HAP-1 (cell line): ENCODE results near the gene CASKIN1.
A peak's percentile ranks its signal among the peaks of the same experiment; 100 is the strongest.
"Not testable (repeated sequence)": the region's sequence is repeated elsewhere in the genome, so short reads cannot be mapped to it uniquely, and the experiment has no call there.

ENCODE experiments used
- DNase-seq, 2 experiments: peaks; one replicate each; pipeline ENCODE4 v3.0.0-alpha.2; 2016 to 2020; ENCODE audit warnings: low spot score in 2 of 2
- H3K27me3 ChIP-seq: fragments of 250-450 bp; sonication (Bioruptor Pico); 2 replicates; pipeline ENCODE4 v1.5.1; 2020; ENCODE audit warnings: low read depth, mild to moderate bottlenecking, moderate library complexity
- H3K36me3 ChIP-seq: fragments of 250-450 bp; sonication (Bioruptor Pico); replicated peaks from 2 replicates; pipeline ENCODE4 v1.5.1; 2020; ENCODE audit warnings: mild to moderate bottlenecking
- H3K4me1 ChIP-seq: fragments of 250-450 bp; sonication (Bioruptor Pico); 2 replicates; pipeline ENCODE4 v1.5.1; 2020; ENCODE audit warnings: mild to moderate bottlenecking
- H3K4me3 ChIP-seq: fragments of 250-450 bp; sonication (Bioruptor Pico); 2 replicates; pipeline ENCODE4 v1.5.1; 2020; ENCODE audit warnings: mild to moderate bottlenecking, moderate library complexity
- H3K9me3 ChIP-seq: fragments of 250-450 bp; sonication (Bioruptor Pico); 2 replicates; pipeline ENCODE4 v1.5.1; 2020; ENCODE audit warnings: mild to moderate bottlenecking, moderate library complexity
- in situ Hi-C: fragments of 300-500 bp; cut with MboI; formaldehyde crosslinking; loops from 3 replicates; pipeline ENCODE4 v1.14.3; 2020; ENCODE audit warnings: low sequenced_read_pairs, inconsistent platforms, mixed read lengths

CASKIN1 gene

GRCh38 chr16:2196162-2196980 lies at the start of gene CASKIN1:
TSS of gene CASKIN1 (minus strand) at chr16:2196605. CDS start at chr16:2196432, 173 bp downstream.
- H3K36me3 ChIP-seq = no peaks in the 10 kb centered on the region
- peaks cover 11% of the 10 kb centered on the region for H3K4me1 ChIP-seq
- peak within 1 kb of the TSS; percentile 37 for H3K4me3 ChIP-seq
- H3K9me3 ChIP-seq = no peaks in the 10 kb centered on the region
- no peaks in the 10 kb centered on the region for H3K27me3 ChIP-seq
- peak in 1 of 2 experiments; percentile 58 for DNase-seq
- in situ Hi-C loops = no loop called here

GRCh38 chr16:2244926-2245795 lies 48.8 kb upstream of the CASKIN1 start:
- H3K4me1 ChIP-seq = no peaks in the 10 kb centered on the region
- DNase-seq = no peak
- H3K36me3 ChIP-seq = peaks cover 81% of the 10 kb centered on the region
- no peaks in the 10 kb centered on the region for H3K9me3 ChIP-seq
- H3K4me3 ChIP-seq = no peak overlapping the region
- H3K27me3 ChIP-seq = no peaks in the 10 kb centered on the region
- in situ Hi-C loops = no loop called here

GRCh38 chr16:2244301-2244700 lies 47.9 kb upstream of the CASKIN1 start:
- Histone ChIP-seq H3K27me3 (no peaks in the 10 kb centered on the region), H3K9me3 (no peaks in the 10 kb centered on the region), H3K4me1 (no peaks in the 10 kb centered on the region), H3K36me3 (peaks cover 85% of the 10 kb centered on the region), H3K4me3 (no peak overlapping the region)
- DNase-seq = peak in 1 of 2 experiments; percentile 47
- in situ Hi-C loops = no loop called here

- no peaks in the 10 kb centered on the region for H3K9me3 ChIP-seq
- in situ Hi-C loops = no loop called here
- DNase-seq = no peak
- no peak overlapping the region for H3K4me3 ChIP-seq
- H3K36me3 ChIP-seq = peaks cover 80% of the 10 kb centered on the region
- no peaks in the 10 kb centered on the region for H3K27me3 ChIP-seq
- no peaks in the 10 kb centered on the region for H3K4me1 ChIP-seq
These were observed 47.4 kb upstream of the CASKIN1 start for GRCh38 chr16:2243781-2244180.

GRCh38 chr16:2243031-2243528 lies 46.7 kb upstream of the CASKIN1 start:
- H3K9me3 ChIP-seq = no peaks in the 10 kb centered on the region
- in situ Hi-C loops = no loop called here
- H3K36me3 ChIP-seq = peaks cover 73% of the 10 kb centered on the region
- no peaks in the 10 kb centered on the region for H3K27me3 ChIP-seq
- DNase-seq = no peak
- H3K4me1 ChIP-seq = no peaks in the 10 kb centered on the region
- no peak overlapping the region for H3K4me3 ChIP-seq

- H3K36me3 ChIP-seq = peaks cover 69% of the 10 kb centered on the region
- no peaks in the 10 kb centered on the region for H3K4me1 ChIP-seq
- H3K4me3 ChIP-seq = no peak overlapping the region
These were observed 46.2 kb upstream of the CASKIN1 start for GRCh38 chr16:2242598-2242997.

GRCh38 chr16:2240331-2240730 lies 43.9 kb upstream of the CASKIN1 start:
- H3K36me3 ChIP-seq = peaks cover 47% of the 10 kb centered on the region
- H3K4me1 ChIP-seq, DNase-seq, H3K4me3 ChIP-seq, in situ Hi-C loops, H3K27me3 ChIP-seq, H3K9me3 ChIP-seq: not testable (repeated sequence)

More at GRCh38 chr16:2242598-2242997, 46.2 kb upstream of the CASKIN1 start:
- in situ Hi-C loops = no loop called here
- Histone ChIP-seq H3K9me3 (no peaks in the 10 kb centered on the region), H3K27me3 (no peaks in the 10 kb centered on the region)
- DNase-seq = no peak

GRCh38 chr16:2238838-2239675 lies 42.7 kb upstream of the CASKIN1 start:
- no peaks in the 10 kb centered on the region for H3K27me3 ChIP-seq
- in situ Hi-C loops = no loop called here
- H3K4me1 ChIP-seq = no peaks in the 10 kb centered on the region
- peak in 1 of 2 experiments; percentile 39 for DNase-seq
- H3K36me3 ChIP-seq = peaks cover 43% of the 10 kb centered on the region
- no peak overlapping the region for H3K4me3 ChIP-seq
- H3K9me3 ChIP-seq = no peaks in the 10 kb centered on the region

GRCh38 chr16:2238150-2238837 lies 41.9 kb upstream of the CASKIN1 start:
- no peaks in the 10 kb centered on the region for H3K4me1 ChIP-seq
- no peaks in the 10 kb centered on the region for H3K27me3 ChIP-seq
- in situ Hi-C loops = no loop called here
- H3K4me3 ChIP-seq = no peak overlapping the region
- no peak for DNase-seq
- H3K9me3 ChIP-seq = no peaks in the 10 kb centered on the region
- H3K36me3 ChIP-seq = peaks cover 43% of the 10 kb centered on the region

- in situ Hi-C loops = no loop called here
- DNase-seq = no peak
- H3K9me3 ChIP-seq = no peaks in the 10 kb centered on the region
- peaks cover 43% of the 10 kb centered on the region for H3K36me3 ChIP-seq
- no peak overlapping the region for H3K4me3 ChIP-seq
- no peaks in the 10 kb centered on the region for H3K4me1 ChIP-seq
- no peaks in the 10 kb centered on the region for H3K27me3 ChIP-seq
These were observed 41.2 kb upstream of the CASKIN1 start for GRCh38 chr16:2237493-2238149.

GRCh38 chr16:2237102-2237482 lies 40.7 kb upstream of the CASKIN1 start:
- Histone ChIP-seq H3K36me3 (peaks cover 42% of the 10 kb centered on the region), H3K27me3 (no peaks in the 10 kb centered on the region), H3K9me3 (no peaks in the 10 kb centered on the region), H3K4me3 (no peak overlapping the region), H3K4me1 (no peaks in the 10 kb centered on the region)
- in situ Hi-C loops = no loop called here
- peak in 1 of 2 experiments; percentile 38 for DNase-seq

- Histone ChIP-seq H3K4me3 (no peak within 1 kb of the TSS), H3K4me1 (no peaks in the 10 kb centered on the region), H3K27me3 (no peaks in the 10 kb centered on the region), H3K9me3 (no peaks in the 10 kb centered on the region), H3K36me3 (peaks cover 43% of the 10 kb centered on the region)
- DNase-seq = peak in 1 of 2 experiments; percentile 56
- in situ Hi-C loops = no loop called here
These were observed 40.1 kb upstream of the CASKIN1 start, which contains the start of gene DNASE1L2 for GRCh38 chr16:2236337-2237101. TSS of gene DNASE1L2 (plus strand) at chr16:2236444. CDS start at chr16:2236817, 373 bp downstream.
